NCI-H774 (cell line): ENCODE data around the gene PCDHGC3.

Source experiments
- DNase-seq: peaks from one replicate; lab custom pipeline; 2025; lab: John Stamatoyannopoulos, UW

Gene PCDHGC3

GRCh38 chr5:141508798-141509611 lies 33.2 kb downstream of the PCDHGC3 start:
- no peak for DNase-seq

GRCh38 chr5:141510160-141510559 lies 34.4 kb downstream of the PCDHGC3 start:
- DNase-seq, result no peak

GRCh38 chr5:141510850-141511601 lies 35.3 kb downstream of the PCDHGC3 start:
- no peak for DNase-seq

DNA sequence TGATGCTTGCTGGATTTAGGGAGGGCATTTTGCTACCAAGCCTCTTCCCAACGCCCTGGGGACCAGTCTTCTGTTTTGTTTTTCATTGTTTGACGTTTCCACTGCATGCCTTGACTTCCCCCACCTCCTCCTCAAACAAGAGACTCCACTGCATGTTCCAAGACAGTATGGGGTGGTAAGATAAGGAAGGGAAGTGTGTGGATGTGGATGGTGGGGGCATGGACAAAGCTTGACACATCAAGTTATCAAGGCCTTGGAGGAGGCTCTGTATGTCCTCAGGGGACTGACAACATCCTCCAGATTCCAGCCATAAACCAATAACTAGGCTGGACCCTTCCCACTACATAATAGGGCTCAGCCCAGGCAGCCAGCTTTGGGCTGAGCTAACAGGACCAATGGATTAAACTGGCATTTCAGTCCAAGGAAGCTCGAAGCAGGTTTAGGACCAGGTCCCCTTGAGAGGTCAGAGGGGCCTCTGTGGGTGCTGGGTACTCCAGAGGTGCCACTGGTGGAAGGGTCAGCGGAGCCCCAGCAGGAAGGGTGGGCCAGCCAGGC lies 36.1 kb downstream of the PCDHGC3 start:
- DNase-seq, result no peak

- DNase-seq, result peak; percentile 5
Measured at GRCh38 chr5:141512390-141512910, 36.7 kb downstream of the PCDHGC3 start.

- DNase-seq, result no peak
Measured at GRCh38 chr5:141512911-141513626, 37.3 kb downstream of the PCDHGC3 start.

DNA sequence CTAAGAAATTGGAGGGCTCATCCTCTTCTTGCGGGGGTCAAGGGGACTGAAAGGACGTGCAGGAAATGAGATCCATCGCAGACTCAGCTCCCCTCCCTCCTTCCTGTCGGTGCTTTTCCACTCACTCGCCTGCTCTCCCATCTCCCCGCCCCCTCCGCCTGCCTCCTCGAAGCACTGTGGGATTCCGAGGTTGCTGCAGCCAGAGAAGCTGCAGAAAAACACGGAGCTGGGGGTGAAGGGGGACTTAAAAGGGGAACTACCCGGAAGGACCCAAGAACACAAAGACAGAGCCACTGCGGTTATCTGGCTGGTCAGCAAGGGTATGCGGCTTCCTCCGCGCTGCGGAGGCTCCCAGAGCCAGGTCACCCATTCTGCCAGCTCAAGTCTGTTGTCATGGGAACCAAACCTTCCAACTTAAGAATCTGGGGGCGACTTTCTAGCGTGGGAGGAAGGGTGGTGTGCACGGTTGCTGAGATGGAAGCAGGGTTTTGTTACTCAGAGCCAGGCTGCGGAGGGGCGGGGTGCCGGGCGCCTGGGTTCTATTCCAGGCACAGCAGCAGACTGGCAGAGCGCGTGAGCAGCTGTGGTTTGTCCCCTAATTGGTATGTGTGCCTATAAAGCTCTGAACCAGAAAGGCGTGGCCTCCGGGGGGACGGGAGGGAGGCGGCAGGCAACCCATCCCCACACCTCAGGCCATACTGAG lies 38.0 kb downstream of the PCDHGC3 start:
- no peak for DNase-seq

DNA sequence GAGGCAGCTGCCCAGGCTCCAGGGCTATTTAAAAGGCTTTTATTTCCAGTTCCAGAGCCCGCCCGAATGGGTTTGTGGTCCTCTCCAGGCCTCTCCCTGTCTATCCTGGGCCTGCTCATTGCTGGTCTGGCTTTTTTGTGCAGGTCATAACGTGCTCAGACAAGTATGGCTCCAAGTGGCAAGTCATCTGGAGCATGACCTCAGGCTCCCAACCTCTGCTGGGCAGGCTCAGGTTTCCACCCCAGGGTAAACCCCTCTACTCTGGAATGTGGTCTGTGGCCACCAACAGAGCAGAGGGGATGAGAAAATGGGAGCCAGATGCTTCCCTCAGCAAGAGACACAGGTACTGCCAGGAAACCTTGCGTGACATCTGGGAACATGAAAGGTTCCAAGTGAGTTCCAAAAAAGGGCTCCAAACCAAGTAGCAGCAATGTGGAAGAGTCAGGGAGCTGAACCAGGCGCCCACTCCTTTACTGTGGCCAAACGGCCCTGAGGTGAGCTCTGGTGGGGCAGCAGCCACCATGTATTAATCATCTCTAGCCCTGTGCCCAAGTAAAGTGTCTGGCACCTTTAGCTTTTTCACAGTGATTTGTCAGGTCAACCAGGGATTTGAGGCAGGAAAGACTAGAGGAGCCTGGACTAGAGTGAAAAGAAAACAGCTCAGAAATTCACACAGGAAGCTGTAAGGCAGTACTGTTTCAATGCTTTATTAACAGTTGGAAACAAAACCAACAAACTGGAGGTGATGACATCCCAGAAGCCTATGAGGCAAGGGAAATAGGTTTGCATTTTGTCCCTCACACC lies 38.8 kb downstream of the PCDHGC3 start:
- no peak for DNase-seq

DNA sequence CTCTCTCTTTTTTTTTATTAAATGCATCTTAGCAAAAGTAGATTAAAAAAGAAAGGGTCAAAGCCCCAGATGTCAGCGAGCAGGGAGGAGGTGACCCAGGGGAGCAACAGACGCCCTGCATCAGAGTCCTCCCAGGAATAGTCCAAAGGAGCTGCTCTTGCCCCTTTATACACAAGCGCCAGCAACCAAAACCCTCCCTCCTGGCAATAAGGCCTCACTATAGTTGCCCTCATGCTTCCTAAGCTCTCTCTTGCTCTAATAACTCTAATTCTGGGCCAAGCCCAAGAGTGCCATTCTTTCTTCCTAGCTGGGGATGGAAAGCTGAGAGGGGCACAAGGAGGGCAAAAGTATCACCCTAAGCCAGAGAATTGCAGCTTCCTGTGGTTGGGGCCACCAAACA lies 39.4 kb downstream of the PCDHGC3 start:
- DNase-seq, result no peak

DNA sequence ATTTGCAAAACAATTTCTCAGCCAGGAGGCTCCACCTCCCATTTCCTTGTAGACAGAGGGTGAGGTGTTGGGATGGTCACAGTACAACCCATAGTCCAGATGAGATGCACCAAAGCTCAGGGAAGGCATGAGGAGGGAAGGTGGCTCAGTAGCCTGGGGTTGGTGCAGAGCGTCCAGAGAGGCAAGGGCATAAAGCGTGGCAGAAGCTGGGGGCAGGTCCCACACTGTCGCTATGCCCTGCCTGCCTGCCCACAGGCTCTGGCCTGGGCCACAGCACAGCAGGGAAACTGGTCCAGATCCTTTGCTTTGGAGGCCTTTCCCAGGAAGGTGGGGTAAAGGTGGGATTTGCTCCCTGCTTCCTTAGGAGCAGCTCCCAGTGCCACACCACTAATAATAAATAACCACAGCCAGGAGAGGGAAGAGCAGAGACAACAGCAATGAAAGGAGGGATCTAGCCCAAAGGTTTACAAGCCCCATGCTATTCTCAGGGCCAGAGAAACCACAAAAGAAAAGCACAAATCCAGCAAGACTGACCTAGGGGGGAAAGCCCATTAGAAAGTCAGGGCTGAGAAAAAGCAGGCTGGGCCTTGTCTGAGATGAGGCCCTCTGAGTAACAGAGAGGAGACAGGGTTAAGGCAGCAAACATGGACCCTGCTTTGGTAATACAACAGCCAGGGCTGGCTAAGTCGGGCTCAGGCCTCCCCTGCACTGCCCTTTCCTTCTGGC lies 40.3 kb downstream of the PCDHGC3 start:
- DNase-seq, result no peak

DNA sequence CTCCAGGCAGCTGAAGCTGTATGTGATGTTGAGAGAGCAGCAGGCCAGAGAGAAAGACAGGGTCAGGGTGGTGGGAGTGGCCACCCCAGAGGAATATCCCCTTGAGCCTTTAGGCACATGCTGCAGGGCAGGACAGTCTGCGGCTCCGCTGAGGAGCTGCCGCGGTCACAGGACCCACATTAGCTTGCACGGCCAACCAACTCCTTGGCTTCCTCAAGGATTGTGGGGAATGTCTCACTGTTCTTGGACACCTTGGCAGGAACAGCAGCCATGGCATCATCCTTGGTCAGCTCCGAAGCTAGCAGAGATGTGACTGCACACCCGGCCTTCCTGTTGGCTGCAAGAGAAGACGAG lies 40.9 kb downstream of the PCDHGC3 start:
- DNase-seq, result no peak

GRCh38 chr5:141517312-141517711 lies 41.5 kb downstream of the PCDHGC3 start:
- DNase-seq, result no peak

GRCh38 chr5:141517880-141518617 lies 42.3 kb downstream of the PCDHGC3 start:
- no peak for DNase-seq

DNA sequence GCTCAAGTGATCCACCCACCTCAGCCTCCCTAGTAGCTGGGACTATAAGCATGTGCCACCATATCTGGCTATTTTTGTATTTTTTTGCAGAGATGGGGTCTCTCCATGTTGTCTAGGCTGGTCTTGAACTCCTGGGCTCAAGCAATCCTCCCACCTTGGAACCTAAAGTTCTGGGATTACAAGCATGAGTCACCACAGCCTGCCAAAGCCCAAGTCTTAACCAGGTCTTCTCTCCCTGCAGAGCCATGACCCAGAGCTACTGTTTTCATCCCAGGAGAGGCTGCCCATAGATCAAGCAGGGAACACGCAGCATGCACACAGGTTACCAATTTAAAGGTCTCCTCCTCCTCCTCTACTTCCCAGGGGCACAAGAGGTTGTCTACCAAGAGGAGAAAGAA lies 42.9 kb downstream of the PCDHGC3 start:
- DNase-seq, result no peak

DNA sequence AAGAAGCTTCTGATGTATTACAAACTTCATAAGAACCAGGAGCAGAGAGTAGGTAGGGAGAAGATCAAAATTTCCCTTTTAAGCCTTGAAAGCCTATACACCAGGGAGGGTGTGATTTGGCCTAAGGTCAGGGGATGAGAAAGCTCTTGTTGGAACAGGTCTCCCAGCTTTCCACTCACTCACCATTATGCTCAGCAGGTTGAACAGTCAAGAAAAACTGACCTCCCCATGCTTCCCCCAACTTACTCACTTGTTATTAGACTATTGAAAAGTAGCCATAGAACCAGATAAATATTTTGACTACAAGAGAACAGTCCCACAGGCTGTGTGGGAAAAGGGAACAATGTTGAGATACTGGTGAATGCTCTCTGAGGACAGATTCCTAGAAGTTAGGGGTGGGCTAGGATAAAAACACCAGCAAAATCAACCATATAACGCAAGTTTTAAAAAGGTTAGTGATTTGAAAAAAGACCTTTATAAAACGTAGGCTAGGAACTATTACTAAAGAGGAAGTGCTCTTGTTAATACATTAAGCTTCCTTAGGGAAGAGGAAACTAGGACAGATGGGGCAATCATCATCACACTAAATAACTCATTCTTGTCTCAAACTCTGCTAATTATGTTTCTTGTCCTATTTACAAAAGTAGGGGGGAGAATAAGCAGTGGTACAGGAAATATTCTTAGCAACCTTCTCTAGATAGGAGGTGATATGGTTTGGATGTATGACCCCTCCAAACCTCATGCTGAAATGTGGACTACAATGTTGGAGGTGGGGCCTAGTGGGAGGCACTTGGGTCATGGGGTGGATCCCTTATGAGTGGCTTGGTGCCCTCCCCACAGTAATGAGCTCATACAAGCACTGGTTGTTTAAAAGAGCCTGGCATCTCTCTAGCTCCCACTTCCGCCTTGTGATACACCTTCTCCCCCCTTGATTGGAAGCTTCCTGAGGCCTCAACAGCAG lies 44.1 kb downstream of the PCDHGC3 start:
- DNase-seq, result no peak

DNA sequence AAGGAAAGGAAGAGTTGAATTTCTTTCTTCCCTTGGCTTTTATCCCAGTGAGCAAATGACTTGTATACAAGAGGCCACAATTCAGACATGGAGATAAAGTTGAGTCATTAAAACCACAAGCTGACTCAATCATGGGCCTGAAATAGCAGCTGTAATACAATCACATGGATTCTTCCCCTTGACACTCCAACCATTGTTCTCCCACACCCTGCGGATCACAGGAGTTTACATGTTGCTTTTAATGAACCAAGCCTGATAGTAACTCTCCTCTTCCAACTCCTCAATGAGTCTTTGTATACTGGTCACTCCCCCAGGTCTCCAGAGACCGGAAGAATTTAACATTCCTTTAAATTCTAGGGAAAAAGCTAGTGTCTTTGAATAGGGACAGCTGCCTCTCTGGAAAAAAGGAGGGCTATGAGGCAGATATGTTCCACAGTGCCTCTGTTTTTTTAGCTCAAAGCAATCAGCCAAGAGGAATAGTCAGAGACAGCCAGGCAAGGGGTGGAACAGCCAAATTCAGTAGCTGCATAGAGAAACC lies 45.5 kb downstream of the PCDHGC3 start:
- no peak for DNase-seq

- no peak for DNase-seq
Measured at GRCh38 chr5:141522301-141522700, 46.5 kb downstream of the PCDHGC3 start.

- no peak for DNase-seq
Measured at GRCh38 chr5:141523991-141524390, 48.2 kb downstream of the PCDHGC3 start.
